NCI-H69 (cell line): ENCODE measurements around the gene WRAP73.

Experiments
- DNase-seq: peaks from one replicate; lab custom pipeline; 2025; lab: John Stamatoyannopoulos, UW

Gene WRAP73

GRCh38 chr1:3649342-3650247, at the start of gene WRAP73:
TSS of gene WRAP73 (minus strand) at chr1:3650103. CDS start at chr1:3649999, 104 bp downstream.
- peak; percentile 92 for DNase-seq

GRCh38 chr1:3699596-3699995, 49.7 kb upstream of the WRAP73 start:
- DNase-seq = no peak

- no peak for DNase-seq
Observed at GRCh38 chr1:3698660-3699408, 48.9 kb upstream of the WRAP73 start.

GRCh38 chr1:3697810-3698209, 47.9 kb upstream of the WRAP73 start:
- DNase-seq = peak; percentile 97

- DNase-seq = no peak
Observed at GRCh38 chr1:3697104-3697503, 47.2 kb upstream of the WRAP73 start.

GRCh38 chr1:3696689-3697088, 46.8 kb upstream of the WRAP73 start:
- DNase-seq = peak; percentile 43

GRCh38 chr1:3695326-3696217, 45.7 kb upstream of the WRAP73 start:
- peak; percentile 15 for DNase-seq

GRCh38 chr1:3693321-3693720, 43.4 kb upstream of the WRAP73 start:
- no peak for DNase-seq

GRCh38 chr1:3692598-3692997, 42.7 kb upstream of the WRAP73 start:
- peak; percentile 13 for DNase-seq

- DNase-seq = peak; percentile 74
Observed at GRCh38 chr1:3691421-3692204, 41.7 kb upstream of the WRAP73 start.

- peak; percentile 77 for DNase-seq
Observed at GRCh38 chr1:3690282-3691065, 40.6 kb upstream of the WRAP73 start.

- peak; percentile 25 for DNase-seq
Observed at GRCh38 chr1:3689138-3689750, 39.3 kb upstream of the WRAP73 start.

- no peak for DNase-seq
Observed at GRCh38 chr1:3688356-3689137, 38.6 kb upstream of the WRAP73 start.

GRCh38 chr1:3687504-3687903, 37.6 kb upstream of the WRAP73 start:
- DNase-seq = peak; percentile 14

GRCh38 chr1:3685906-3686305, 36.0 kb upstream of the WRAP73 start:
- no peak for DNase-seq

GRCh38 chr1:3685222-3685621, 35.3 kb upstream of the WRAP73 start:
- no peak for DNase-seq

- no peak for DNase-seq
Observed at GRCh38 chr1:3683992-3684391, 34.1 kb upstream of the WRAP73 start.

GRCh38 chr1:3683197-3683596, 33.3 kb upstream of the WRAP73 start:
- DNase-seq = no peak
